ENCODE results near the gene HEATR3. TPM values are rescaled to one million over a fixed set of nuclear protein-coding genes. Genes with fewer than 3 reads are reported as not detected.
A peak's percentile ranks its signal among the peaks of the same experiment; 100 is the strongest.

The HEATR3 gene
- total and polyA plus RNA-seq, 2 of the 8 experiments (the other 6 are each of a cell fraction or from before 2014, with no cell fraction given), result 13.0 to 29.2 TPM

GRCh38 chr16:50067290-50067853 lies 1.6 kb downstream of the HEATR3 start:
- H2BK12ac ChIP-seq (ENCODE audit: low read depth, low read length), result no peak overlapping the region
- no peak overlapping the region for H3K18ac ChIP-seq (ENCODE audit: extremely low read depth, low read length)
- H2AFZ ChIP-seq (ENCODE audit: low read length), result no peak overlapping the region
- H4K20me1 ChIP-seq (replicated peaks in 1 of 2; ENCODE audit: control insufficient read depth in 1 of 2, insufficient read depth in 2 of 2, low read length in 2 of 2), result peaks cover 0 to 6% of the 10 kb centered on the region in 2 experiments
- no peak overlapping the region for H3K56ac ChIP-seq (replicated peaks; ENCODE audit: insufficient read length, low read depth, low read length)
- H3K27me3 ChIP-seq (replicated peaks in 1 of 4; ENCODE audit: control insufficient read depth in 3 of 4, extremely low read depth in 1 of 4, insufficient read depth in 3 of 4, low read length in 3 of 4), result no peaks in the 10 kb centered on the region
- CTCF ChIA-PET (ENCODE audit: partially characterized antibody), result interaction anchor here (0.6 to 4.8 kb wide), 18 partner anchors 9 to 259 kb away, joined by 3 to 35 read pairs (median 3); partner anchors contain the start of gene CNEP1R1
- no peaks in the 10 kb centered on the region for H3K79me1 ChIP-seq (ENCODE audit: low read depth, low read length)
- WGBS, 2 experiments (ENCODE audit: extremely low coverage in 1 of 2, insufficient coverage in 1 of 2, insufficient read length in 1 of 2, insufficient replicate concordance in 2 of 2, low coverage in 1 of 2, low lambda C conversion rate in 2 of 2, missing lambda C conversion rate in 1 of 2), result 83% methylated on average over 3 of the region's 3 CpGs; no CpG with 5 or more reads in 1 of the 2 experiments
- no peaks in the 10 kb centered on the region for H3K9me3 ChIP-seq (ENCODE audit: insufficient read depth in 2 of 2, low read depth in 1 of 2, low read length in 1 of 2)
- peak overlapping the region in 1 of 2 experiments; percentile 82; a peak in 3 of 4 replicates for H3K4me2 ChIP-seq (ENCODE audit: insufficient read depth in 1 of 2, low read depth in 2 of 2, low read length in 2 of 2)
- peaks cover 0 to 9% (median 3%) of the 10 kb centered on the region in 4 experiments; a peak in 5 of 7 replicates for H3K4me1 ChIP-seq (replicated peaks in 1 of 4; ENCODE audit: control insufficient read depth in 3 of 4, insufficient read depth in 4 of 4, low read length in 3 of 4)
- no peak overlapping the region for H4K5ac ChIP-seq (ENCODE audit: insufficient read length, low read depth, low read length)
- 0 out of 8 replicates have a peak overlapping the region, but pooled peaks of 1 of the 4 experiments have one; percentile 21 for H3K4me3 ChIP-seq (ENCODE audit: extremely low read depth in 1 of 4, insufficient read depth in 2 of 4, low read depth in 3 of 4, low read length in 4 of 4)
- no peak overlapping the region for H3K14ac ChIP-seq (ENCODE audit: insufficient read length)
- FAIRE-seq (no peak), DNase-seq (ENCODE audit: low read depth in 1 of 2, low spot score in 2 of 2) (peak in 1 of 2 experiments; percentile 46)
- H4K8ac ChIP-seq (ENCODE audit: extremely low read depth, insufficient read depth, low read length), result no peak overlapping the region
- H2AK5ac ChIP-seq (ENCODE audit: low read depth, low read length), result no peak overlapping the region
- H3K9ac ChIP-seq (replicated peaks in 1 of 4; ENCODE audit: extremely low read depth in 1 of 4, low read depth in 3 of 4, low read length in 3 of 4), result no peak overlapping the region; a peak in 1 of 7 replicates
- H2BK120ac ChIP-seq (replicated peaks; ENCODE audit: low read depth, low read length), result no peak overlapping the region
- peaks cover 2 to 18% (median 13%) of the 10 kb centered on the region in 4 experiments; a peak in 4 of 8 replicates for H3K36me3 ChIP-seq (ENCODE audit: control insufficient read depth in 2 of 4, insufficient read depth in 4 of 4, low read length in 3 of 4)
- H3K4ac ChIP-seq (replicated peaks; ENCODE audit: insufficient read length, low read depth, low read length), result no peak overlapping the region
- H2BK15ac ChIP-seq (ENCODE audit: low read length), result no peak overlapping the region
- no peak overlapping the region for H3K27ac ChIP-seq (ENCODE audit: low read depth, low read length)
- TF ChIP-seq CBX5 (IDR thresholded peaks at IDR 0.05; ENCODE audit: low read depth, low read length) (no peak), CTCF (IDR thresholded peaks at IDR 0.05; ENCODE audit: control extremely low read depth in 1 of 3, insufficient read depth in 1 of 3, low read depth in 1 of 3, low read length in 3 of 3) (peak in 2 of 3 experiments; percentile 22 to 65; a peak in 1 of 4 replicates), RAD21 (IDR thresholded peaks at IDR 0.05 in 1 of 2, conservative IDR thresholded peaks at IDR 0.05 in 1 of 2; ENCODE audit: low read depth in 2 of 2, low read length in 2 of 2) (peak; percentile 17 to 50; a peak in 3 of 4 replicates)
- no peak overlapping the region for H2BK20ac ChIP-seq (ENCODE audit: low read length)
- H3K23ac ChIP-seq (ENCODE audit: insufficient read length), result no peak overlapping the region
- H3K23me2 ChIP-seq (ENCODE audit: low read depth, low read length), result peaks cover 10% of the 10 kb centered on the region
- H3K79me2 ChIP-seq (ENCODE audit: control insufficient read depth in 1 of 2, insufficient read depth in 2 of 2, low read length in 2 of 2), result peaks cover 0 to 18% of the 10 kb centered on the region in 2 experiments; a peak in 2 of 4 replicates
- POLR2A ChIA-PET (ENCODE audit: partially characterized antibody), result interaction anchor here (0.8 to 1.7 kb wide), 2 partner anchors 46 to 470 kb away, joined by 3 read pairs; no protein-coding TSS in a partner anchor
- H2BK5ac ChIP-seq (ENCODE audit: low read depth, low read length), result no peak overlapping the region; the same call in 1 of the 2 replicates
- no peak overlapping the region for H4K91ac ChIP-seq (replicated peaks; ENCODE audit: insufficient read length, low read length)
